Mesenchymal stem cell (in vitro differentiated cells and primary cell): Measurements from ENCODE around the gene LAMC2.

Experiments
- DNase-seq: peaks from one replicate; pipeline ENCODE4 v3.0.0-alpha.2; 2013
- H2AFZ ChIP-seq: one replicate; pipeline ENCODE4 v1.6.1; 2013; ENCODE audit warnings: low read depth, mild to moderate bottlenecking, control low read depth, inconsistent platforms, low read length, moderate library complexity
- H2AK5ac ChIP-seq: 2 replicates; pipeline ENCODE4 v1.6.1; 2013; ENCODE audit warnings: low read length, moderate library complexity, mild to moderate bottlenecking, inconsistent platforms; ENCODE audit not compliant: severe bottlenecking
- H2BK120ac ChIP-seq: one replicate; pipeline ENCODE4 v1.6.1; 2013; ENCODE audit warnings: low read depth, mild to moderate bottlenecking, inconsistent platforms, low read length, moderate library complexity
- H2BK12ac ChIP-seq, 2 experiments: one replicate each; pipeline ENCODE4 v1.6.1; 2013; ENCODE audit warnings: inconsistent platforms in 2 of 2, low read length in 2 of 2, mild to moderate bottlenecking in 2 of 2, moderate library complexity in 2 of 2, control low read depth in 1 of 2
- H2BK15ac ChIP-seq: one replicate; pipeline ENCODE4 v1.6.1; 2013; ENCODE audit warnings: mild to moderate bottlenecking, low read depth, inconsistent platforms; ENCODE audit not compliant: poor library complexity, severe bottlenecking
- H2BK5ac ChIP-seq: 2 replicates; pipeline ENCODE4 v1.6.1; 2013; ENCODE audit warnings: low read depth, mild to moderate bottlenecking, low read length, control low read depth, inconsistent platforms; ENCODE audit not compliant: poor library complexity, severe bottlenecking
- H3K14ac ChIP-seq, 2 experiments: one replicate each; pipeline ENCODE4 v1.6.1; 2013; ENCODE audit warnings: inconsistent platforms in 2 of 2, low read length in 2 of 2, control low read depth in 1 of 2, mild to moderate bottlenecking in 1 of 2, moderate library complexity in 1 of 2
- H3K18ac ChIP-seq, 2 experiments: one replicate each; pipeline ENCODE4 v1.6.1; 2013; ENCODE audit warnings: inconsistent platforms in 2 of 2, low read length in 2 of 2, control low read depth in 1 of 2, low read depth in 1 of 2, mild to moderate bottlenecking in 1 of 2
- H3K23ac ChIP-seq, 2 experiments: one replicate each; pipeline ENCODE4 v1.6.1; 2013; ENCODE audit warnings: inconsistent platforms in 2 of 2, low read length in 2 of 2, mild to moderate bottlenecking in 2 of 2, moderate library complexity in 2 of 2, control low read depth in 1 of 2
- H3K27ac ChIP-seq: 2 replicates; pipeline ENCODE4 v1.5.1; 2013; ENCODE audit warnings: mild to moderate bottlenecking, moderate library complexity, low read length, control low read depth, inconsistent platforms; ENCODE audit not compliant: poor library complexity, severe bottlenecking
- H3K27me3 ChIP-seq, 2 experiments: 2 replicates each; pipeline versions ENCODE4 v1.6.1 to v1.7.0; 2013; ENCODE audit warnings: low read length in 2 of 2, mild to moderate bottlenecking in 2 of 2, moderate library complexity in 2 of 2, control low read depth in 1 of 2, inconsistent platforms in 1 of 2; ENCODE audit not compliant: control insufficient read depth in 1 of 2, insufficient read depth in 1 of 2
- H3K36me3 ChIP-seq, 2 experiments: 2 replicates each; pipeline versions ENCODE4 v1.6.1 to v1.7.0; 2013; ENCODE audit warnings: low read length in 2 of 2, control low read depth in 1 of 2, inconsistent platforms in 1 of 2, low read depth in 1 of 2, mild to moderate bottlenecking in 1 of 2; ENCODE audit not compliant: insufficient read depth in 2 of 2, control insufficient read depth in 1 of 2
- H3K4ac ChIP-seq, 2 experiments: one replicate each; pipeline ENCODE4 v1.6.1; 2013; ENCODE audit warnings: inconsistent platforms in 2 of 2, low read length in 2 of 2, mild to moderate bottlenecking in 2 of 2, moderate library complexity in 2 of 2, control low read depth in 1 of 2, low read depth in 1 of 2
- H3K4me1 ChIP-seq: 2 replicates; pipeline ENCODE4 v1.6.1; 2013; ENCODE audit warnings: low read depth, low read length, control low read depth; ENCODE audit not compliant: control insufficient read depth, insufficient read depth
- H3K4me2 ChIP-seq: 2 replicates; pipeline ENCODE4 v1.6.1; 2013; ENCODE audit warnings: low read length, mild to moderate bottlenecking, inconsistent platforms; ENCODE audit not compliant: poor library complexity, severe bottlenecking
- H3K4me3 ChIP-seq, 2 experiments: 2 replicates each; pipeline versions ENCODE4 v1.5.1 to v1.7.0; 2013; ENCODE audit warnings: low read length in 2 of 2, mild to moderate bottlenecking in 2 of 2, control low read depth in 1 of 2, low read depth in 1 of 2; ENCODE audit not compliant: insufficient read depth in 1 of 2
- H3K79me1 ChIP-seq: replicated peaks from 2 replicates; pipeline ENCODE4 v1.6.1; 2013; ENCODE audit warnings: mild to moderate bottlenecking, control low read depth, low read length, inconsistent platforms; ENCODE audit not compliant: poor library complexity, severe bottlenecking
- H3K9ac ChIP-seq: 2 replicates; pipeline ENCODE4 v1.7.0; 2013; ENCODE audit warnings: mild to moderate bottlenecking, low read length, moderate library complexity
- H3K9me3 ChIP-seq: 2 replicates; pipeline ENCODE4 v1.7.0; 2013; ENCODE audit warnings: mild to moderate bottlenecking, low read length; ENCODE audit not compliant: control insufficient read depth
- H4K8ac ChIP-seq: one replicate; pipeline ENCODE4 v1.6.1; 2013; ENCODE audit warnings: inconsistent platforms, mild to moderate bottlenecking, low read length, moderate library complexity
- H4K91ac ChIP-seq: one replicate; pipeline ENCODE4 v1.6.1; 2013; ENCODE audit warnings: mild to moderate bottlenecking, low read length, inconsistent platforms
- WGBS: methylation state at CpG from one replicate; pipeline ENCODE4 v1.1.7; 2013; ENCODE audit warnings: mixed read lengths; 5-methylcytosine and 5-hydroxymethylcytosine counted together

LAMC2 gene

DNA sequence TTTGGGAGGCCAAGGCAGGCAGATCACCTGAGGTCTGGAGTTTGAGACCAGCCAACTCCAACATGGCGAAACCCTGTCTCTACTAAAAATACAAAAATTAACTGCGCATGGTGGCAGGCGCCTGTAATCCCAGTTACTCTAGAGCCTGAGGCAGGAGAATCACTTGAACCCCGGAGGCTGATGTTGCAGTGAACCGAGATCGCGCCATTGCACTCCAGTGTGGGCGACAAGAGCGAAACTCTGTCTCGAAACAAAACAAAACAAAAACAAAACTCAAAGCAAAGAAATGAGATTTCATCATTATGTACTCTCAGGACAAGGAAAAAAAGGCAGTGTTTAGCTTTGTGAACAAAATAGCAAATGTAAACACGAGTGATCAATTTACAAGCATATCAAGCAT lies 61.0 kb downstream of the LAMC2 start:
- H4K8ac ChIP-seq: no peak overlapping the region
- no peak overlapping the region for H2AFZ ChIP-seq
- H3K4me1 ChIP-seq: no peaks in the 10 kb centered on the region
- H2BK5ac ChIP-seq: no peak overlapping the region
- peaks cover 18% of the 10 kb centered on the region for H3K9me3 ChIP-seq
- 99% methylated on average over 6 of the region's 11 CpGs for WGBS
- no peak overlapping the region for H3K4ac ChIP-seq
- no peak overlapping the region for H3K27ac ChIP-seq
- no peak overlapping the region for H3K18ac ChIP-seq
- DNase-seq: no peak
- H2BK12ac ChIP-seq: peak overlapping the region in 1 of 2 experiments; percentile 34
- H3K27me3 ChIP-seq: no peaks in the 10 kb centered on the region
- no peaks in the 10 kb centered on the region for H3K79me1 ChIP-seq
- H2BK15ac ChIP-seq: no peak overlapping the region
- peaks cover 0 to 3% of the 10 kb centered on the region in 2 experiments for H3K36me3 ChIP-seq
- H2AK5ac ChIP-seq: no peak overlapping the region
- no peak overlapping the region for H3K9ac ChIP-seq
- no peak overlapping the region for H2BK120ac ChIP-seq
- no peak overlapping the region for H4K91ac ChIP-seq
- H3K14ac ChIP-seq: no peak overlapping the region
- no peak overlapping the region for H3K4me3 ChIP-seq
- H3K4me2 ChIP-seq: no peak overlapping the region
- H3K23ac ChIP-seq: no peak overlapping the region

DNA sequence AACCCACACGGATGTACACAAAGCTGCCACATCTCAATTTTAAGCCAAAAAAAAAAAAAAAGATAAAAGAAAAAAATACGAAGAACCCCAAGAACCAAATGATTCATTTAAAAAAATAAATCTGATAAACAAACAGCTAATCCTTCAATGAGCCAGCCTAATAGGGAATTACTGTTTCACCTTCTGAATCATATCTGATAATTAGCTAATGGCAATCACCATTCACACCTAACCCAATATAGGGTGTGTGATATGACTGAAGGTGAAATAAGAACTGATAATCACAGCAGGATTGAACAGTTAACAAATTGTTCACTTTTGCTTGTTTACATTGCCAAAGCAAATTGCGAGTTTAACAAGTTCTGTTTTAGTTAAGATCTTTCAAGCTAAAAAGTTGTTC lies 61.4 kb downstream of the LAMC2 start:
- no peak overlapping the region for H3K4ac ChIP-seq
- H3K4me3 ChIP-seq: no peak overlapping the region
- H3K27me3 ChIP-seq: no peaks in the 10 kb centered on the region
- H4K8ac ChIP-seq: no peak overlapping the region
- no peak overlapping the region for H2AK5ac ChIP-seq
- no peak overlapping the region for H3K27ac ChIP-seq
- no peak overlapping the region for H3K23ac ChIP-seq
- no peak overlapping the region for H2BK12ac ChIP-seq
- H3K36me3 ChIP-seq: peaks cover 0 to 3% of the 10 kb centered on the region in 2 experiments
- DNase-seq: no peak
- 82% methylated on average over 2 of the region's 3 CpGs for WGBS
- H2AFZ ChIP-seq: no peak overlapping the region
- H3K9ac ChIP-seq: no peak overlapping the region
- H3K18ac ChIP-seq: no peak overlapping the region
- H2BK15ac ChIP-seq: no peak overlapping the region
- no peak overlapping the region for H2BK120ac ChIP-seq
- no peak overlapping the region for H3K14ac ChIP-seq
- H3K4me1 ChIP-seq: no peaks in the 10 kb centered on the region
- H4K91ac ChIP-seq: no peak overlapping the region
- H3K4me2 ChIP-seq: no peak overlapping the region
- H3K9me3 ChIP-seq: peaks cover 18% of the 10 kb centered on the region
- H3K79me1 ChIP-seq: no peaks in the 10 kb centered on the region
- no peak overlapping the region for H2BK5ac ChIP-seq

DNA sequence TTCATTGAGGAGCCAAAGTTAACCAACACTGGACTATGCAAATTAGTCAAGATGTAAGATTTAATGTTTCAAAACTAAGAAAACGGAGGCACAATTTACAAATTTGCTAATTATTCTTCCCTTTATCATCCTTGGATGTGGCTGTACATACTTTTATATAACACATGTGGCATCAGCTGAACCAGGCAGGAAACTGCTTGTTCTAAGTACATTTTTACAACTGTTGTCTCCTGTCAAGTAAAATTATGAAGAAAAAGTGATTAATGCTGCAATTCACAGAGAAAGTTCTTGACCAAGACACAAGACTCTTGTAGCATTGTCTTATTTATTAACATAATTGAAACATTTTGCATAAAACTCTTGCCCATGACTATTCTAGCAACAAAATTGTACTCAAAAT lies 61.9 kb downstream of the LAMC2 start:
- Histone ChIP-seq H4K91ac (no peak overlapping the region), H3K4me3 (no peak overlapping the region), H2AFZ (no peak overlapping the region), H2BK15ac (no peak overlapping the region), H4K8ac (no peak overlapping the region), H3K18ac (no peak overlapping the region), H2BK12ac (no peak overlapping the region), H3K27ac (no peak overlapping the region), H3K23ac (no peak overlapping the region), H2AK5ac (no peak overlapping the region), H3K36me3 (peaks cover 0 to 3% of the 10 kb centered on the region in 2 experiments), H3K9ac (no peak overlapping the region), H3K4ac (no peak overlapping the region), H3K4me2 (no peak overlapping the region), H2BK5ac (no peak overlapping the region), H3K4me1 (no peaks in the 10 kb centered on the region), H3K79me1 (no peaks in the 10 kb centered on the region), H2BK120ac (no peak overlapping the region), H3K9me3 (peaks cover 18% of the 10 kb centered on the region), H3K14ac (no peak overlapping the region), H3K27me3 (no peaks in the 10 kb centered on the region)
- DNase-seq: no peak
- WGBS: 100% methylated on average over 1 of the region's 1 CpG

DNA sequence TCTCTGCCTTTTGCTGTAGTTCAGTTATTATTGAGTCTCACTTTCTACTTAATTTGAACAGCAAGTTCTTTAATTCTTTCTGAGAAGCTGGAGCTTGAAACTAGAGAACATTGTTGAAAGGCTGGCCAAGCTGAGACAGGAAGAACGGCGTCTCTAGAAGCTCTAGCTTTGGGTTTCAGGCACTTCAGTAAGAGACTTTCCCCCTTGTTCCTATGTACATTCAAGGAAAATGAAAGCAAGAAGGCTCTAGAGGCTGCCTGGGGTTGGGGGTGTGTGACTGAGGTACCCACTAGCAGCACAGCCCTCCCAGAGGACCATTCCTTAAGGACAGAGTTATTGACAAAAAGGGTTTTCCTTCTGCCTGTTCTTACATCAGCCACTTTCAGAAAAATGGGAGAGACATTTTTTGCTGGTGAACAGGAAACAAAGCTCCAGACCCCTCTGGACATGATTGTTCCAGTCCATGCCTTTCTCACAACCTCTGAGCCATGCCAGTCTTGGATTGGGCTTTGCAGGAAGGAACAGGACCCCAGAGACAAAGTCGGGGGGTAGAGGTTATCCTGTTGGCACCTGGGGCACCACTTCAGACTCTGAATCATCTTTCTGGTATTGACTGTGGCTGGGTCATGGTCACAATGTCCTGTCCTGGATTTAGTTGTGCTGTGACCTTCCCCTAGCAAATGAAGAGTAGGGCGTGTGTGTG lies 63.1 kb downstream of the LAMC2 start:
- Histone ChIP-seq H3K79me1 (no peaks in the 10 kb centered on the region), H3K18ac (peak overlapping the region; percentile 16 to 42), H3K9ac (no peak overlapping the region), H4K91ac (no peak overlapping the region), H2BK12ac (no peak overlapping the region), H2AFZ (no peak overlapping the region), H3K4ac (no peak overlapping the region), H3K9me3 (peaks cover 25% of the 10 kb centered on the region), H3K27me3 (no peaks in the 10 kb centered on the region), H3K4me1 (no peaks in the 10 kb centered on the region), H3K36me3 (peaks cover 0 to 3% of the 10 kb centered on the region in 2 experiments), H4K8ac (no peak overlapping the region), H3K4me2 (no peak overlapping the region), H3K4me3 (no peak overlapping the region), H2BK5ac (no peak overlapping the region), H2AK5ac (no peak overlapping the region), H3K14ac (no peak overlapping the region), H3K27ac (no peak overlapping the region), H2BK15ac (no peak overlapping the region), H2BK120ac (no peak overlapping the region), H3K23ac (no peak overlapping the region)
- DNase-seq: no peak
- WGBS: 92% methylated on average over 4 of the region's 4 CpGs
